PC-9 (cell line): ENCODE data around the gene HDDC3. TPM values are rescaled to one million over a fixed set of nuclear protein-coding genes. Genes with fewer than 3 reads are reported as not detected.
"Not testable (repeated sequence)": the region's sequence is repeated elsewhere in the genome, so short reads cannot be mapped to it uniquely, and the experiment has no call there.

Experiments used
- BruUV-seq: library from RNA; stranded (reverse); fragments of 400-500 nt; replicated peaks from 2 replicates; lab custom pipeline; 2021; lab: Mats Ljungman, UMichigan
- CTCF ChIA-PET: fragments of 300-600 bp; sonication (Branson Sonifier 250); formaldehyde crosslinking; loops from one replicate; lab custom pipeline; 2022; ENCODE audit warnings: antibody characterized with exemption; lab: Charles Lee
- POLR2A ChIA-PET: fragments of 300-600 bp; sonication (Branson Sonifier 250); formaldehyde crosslinking; loops from one replicate; lab custom pipeline; 2022; ENCODE audit warnings: antibody characterized with exemption; ENCODE audit not compliant: unreplicated experiment; lab: Charles Lee
- DNase-seq, 2 experiments: peaks; one replicate each; pipeline versions ENCODE4 v3.0.0 to v3.0.0-alpha.2; 2015 to 2022; ENCODE audit warnings: mixed read lengths in 1 of 2
- H2AFZ ChIP-seq: fragments of 200-600 bp; sonication (generic); 2 replicates; pipeline ENCODE4 v1.8.1; 2017; ENCODE audit warnings: antibody characterized with exemption
- H3F3A ChIP-seq: fragments of 200-600 bp; sonication (generic); 2 replicates; pipeline ENCODE4 v1.8.1; 2017; ENCODE audit warnings: antibody characterized with exemption, mild to moderate bottlenecking, low read depth; ENCODE audit not compliant: insufficient read depth
- H3K27ac ChIP-seq: fragments of 200-600 bp; sonication (generic); 2 replicates; pipeline ENCODE4 v1.6.1; 2016; ENCODE audit warnings: mixed run types
- H3K27me3 ChIP-seq: fragments of 200-600 bp; sonication (generic); 2 replicates; pipeline ENCODE4 v1.6.1; 2016; ENCODE audit warnings: low read depth, mixed run types; ENCODE audit not compliant: insufficient read depth
- H3K36me3 ChIP-seq: fragments of 200-600 bp; sonication (generic); 2 replicates; pipeline ENCODE4 v1.6.1; 2016; ENCODE audit warnings: low read depth, mixed run types
- H3K4me1 ChIP-seq: fragments of 200-600 bp; sonication (generic); replicated peaks from 2 replicates; pipeline ENCODE4 v1.6.1; 2016; ENCODE audit warnings: mixed run types; ENCODE audit not compliant: insufficient read depth
- H3K4me2 ChIP-seq: fragments of 200-600 bp; sonication (generic); 2 replicates; pipeline ENCODE4 v1.6.1; 2017; ENCODE audit warnings: mixed run types
- H3K4me3 ChIP-seq: fragments of 200-600 bp; sonication (generic); 2 replicates; pipeline ENCODE4 v1.6.1; 2016; ENCODE audit warnings: mixed run types
- H3K79me2 ChIP-seq: fragments of 200-600 bp; sonication (generic); 2 replicates; pipeline ENCODE4 v1.6.1; 2017; ENCODE audit warnings: low read depth, mixed run types
- H3K9me2 ChIP-seq: fragments of 200-600 bp; sonication (generic); 2 replicates; pipeline ENCODE4 v1.8.1; 2017; ENCODE audit warnings: mild to moderate bottlenecking; ENCODE audit not compliant: insufficient read depth
- H3K9me3 ChIP-seq: fragments of 200-600 bp; sonication (generic); 2 replicates; pipeline ENCODE4 v1.8.1; 2016; ENCODE audit warnings: low read depth; ENCODE audit not compliant: insufficient read depth
- H4K20me1 ChIP-seq: fragments of 200-600 bp; sonication (generic); 2 replicates; pipeline ENCODE4 v1.8.1; 2017; ENCODE audit not compliant: insufficient read depth
- EZH2 ChIP-seq: fragments of 200-600 bp; sonication (generic); IDR thresholded peaks from 2 replicates; pipeline ENCODE4 v1.8.0; 2017; ENCODE audit warnings: antibody characterized with exemption, low read depth
- intact Hi-C: fragments of 100-400 bp; cut with micrococcal nuclease; formaldehyde crosslinking; loops from one replicate; pipeline ENCODE4 v1.10.0; 2022; ENCODE audit not compliant: unreplicated experiment
- total RNA-seq: library from RNA; stranded (reverse); gene quantifications from 2 replicates; pipeline ENCODE4 v1.2.3, GENCODE V29; 2021
- TF ChIP-seq, protein P1 (sequence below): fragments of 200-600 bp; sonication (generic); conservative IDR thresholded peaks from 2 replicates; pipeline ENCODE4 v1.6.1; 2017; ENCODE audit warnings: mixed run types, antibody characterized with exemption, mild to moderate bottlenecking, moderate library complexity

Gene HDDC3
- total RNA-seq, 1 experiment from 2014 or later = 18.1 TPM

DNA sequence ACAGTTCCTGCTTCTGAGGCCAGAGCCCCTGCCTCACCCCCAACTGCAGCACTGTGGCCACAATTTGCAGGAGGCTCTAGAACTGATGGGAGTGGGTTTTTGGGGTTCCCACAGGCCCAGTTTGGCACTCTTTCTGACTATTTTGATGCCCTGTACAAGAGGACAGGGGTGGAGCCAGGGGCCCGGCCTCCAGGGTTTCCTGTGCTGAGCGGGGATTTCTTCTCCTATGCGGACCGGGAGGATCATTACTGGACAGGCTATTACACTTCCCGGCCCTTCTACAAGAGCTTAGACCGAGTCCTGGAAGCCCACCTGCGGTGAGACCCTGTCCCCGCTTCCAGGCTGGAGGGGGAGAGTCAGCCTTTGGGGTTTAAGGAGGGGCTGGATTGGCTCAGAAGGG is 22.4 kb downstream of the HDDC3 start:
- TF ChIP-seq EZH2 = no peak
- TF ChIP-seq, protein P1, sequence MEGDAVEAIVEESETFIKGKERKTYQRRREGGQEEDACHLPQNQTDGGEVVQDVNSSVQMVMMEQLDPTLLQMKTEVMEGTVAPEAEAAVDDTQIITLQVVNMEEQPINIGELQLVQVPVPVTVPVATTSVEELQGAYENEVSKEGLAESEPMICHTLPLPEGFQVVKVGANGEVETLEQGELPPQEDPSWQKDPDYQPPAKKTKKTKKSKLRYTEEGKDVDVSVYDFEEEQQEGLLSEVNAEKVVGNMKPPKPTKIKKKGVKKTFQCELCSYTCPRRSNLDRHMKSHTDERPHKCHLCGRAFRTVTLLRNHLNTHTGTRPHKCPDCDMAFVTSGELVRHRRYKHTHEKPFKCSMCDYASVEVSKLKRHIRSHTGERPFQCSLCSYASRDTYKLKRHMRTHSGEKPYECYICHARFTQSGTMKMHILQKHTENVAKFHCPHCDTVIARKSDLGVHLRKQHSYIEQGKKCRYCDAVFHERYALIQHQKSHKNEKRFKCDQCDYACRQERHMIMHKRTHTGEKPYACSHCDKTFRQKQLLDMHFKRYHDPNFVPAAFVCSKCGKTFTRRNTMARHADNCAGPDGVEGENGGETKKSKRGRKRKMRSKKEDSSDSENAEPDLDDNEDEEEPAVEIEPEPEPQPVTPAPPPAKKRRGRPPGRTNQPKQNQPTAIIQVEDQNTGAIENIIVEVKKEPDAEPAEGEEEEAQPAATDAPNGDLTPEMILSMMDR = no peak
- Histone ChIP-seq H3K9me2 (no peaks in the 10 kb centered on the region), H3F3A (peaks cover 6% of the 10 kb centered on the region; the same call in 1 of the 2 replicates), H3K9me3 (no peaks in the 10 kb centered on the region), H2AFZ (no peak overlapping the region), H3K4me1 (no peaks in the 10 kb centered on the region), H3K36me3 (no peaks in the 10 kb centered on the region), H4K20me1 (no peaks in the 10 kb centered on the region), H3K27ac (no peak overlapping the region), H3K27me3 (no peaks in the 10 kb centered on the region), H3K4me2 (no peak overlapping the region), H3K4me3 (no peak overlapping the region), H3K79me2 (no peaks in the 10 kb centered on the region)
- intact Hi-C loops = no loop called here
- BruUV-seq = no TSS peak
- POLR2A ChIA-PET = no interaction called here
- no peak for DNase-seq
- CTCF ChIA-PET = interaction anchor here (0.6 kb wide), 1 partner anchor 9 kb away, joined by 7 read pairs; no protein-coding TSS in a partner anchor

DNA sequence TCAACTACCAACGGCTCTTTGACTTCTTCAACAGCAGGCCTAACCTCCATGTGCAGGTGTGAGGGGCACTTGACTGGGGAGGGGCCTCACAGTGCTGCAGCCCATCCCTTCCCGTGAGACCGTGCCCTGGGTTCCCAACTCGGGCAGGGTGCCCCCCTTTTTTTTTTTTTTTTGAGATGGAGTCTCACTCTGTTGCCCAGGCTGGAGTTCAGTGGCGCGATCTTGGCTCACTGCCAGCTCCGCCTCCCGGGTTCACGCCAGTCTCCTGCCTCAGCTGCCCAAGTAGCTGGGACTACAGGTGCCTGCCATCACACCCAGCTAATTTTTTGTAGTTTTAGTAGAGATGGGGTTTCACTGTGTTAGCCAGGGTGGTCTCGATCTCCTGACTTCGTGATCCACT is 22.9 kb downstream of the HDDC3 start:
- H2AFZ ChIP-seq, H4K20me1 ChIP-seq, BruUV-seq, H3K27me3 ChIP-seq, H3F3A ChIP-seq, H3K36me3 ChIP-seq, H3K4me1 ChIP-seq, DNase-seq, H3K4me3 ChIP-seq, H3K4me2 ChIP-seq, H3K9me3 ChIP-seq, intact Hi-C loops, H3K79me2 ChIP-seq, H3K27ac ChIP-seq, H3K9me2 ChIP-seq, POLR2A ChIA-PET: not testable (repeated sequence)
- CTCF ChIA-PET = interaction anchor here (0.6 kb wide), 1 partner anchor 9 kb away, joined by 7 read pairs; no protein-coding TSS in a partner anchor

DNA sequence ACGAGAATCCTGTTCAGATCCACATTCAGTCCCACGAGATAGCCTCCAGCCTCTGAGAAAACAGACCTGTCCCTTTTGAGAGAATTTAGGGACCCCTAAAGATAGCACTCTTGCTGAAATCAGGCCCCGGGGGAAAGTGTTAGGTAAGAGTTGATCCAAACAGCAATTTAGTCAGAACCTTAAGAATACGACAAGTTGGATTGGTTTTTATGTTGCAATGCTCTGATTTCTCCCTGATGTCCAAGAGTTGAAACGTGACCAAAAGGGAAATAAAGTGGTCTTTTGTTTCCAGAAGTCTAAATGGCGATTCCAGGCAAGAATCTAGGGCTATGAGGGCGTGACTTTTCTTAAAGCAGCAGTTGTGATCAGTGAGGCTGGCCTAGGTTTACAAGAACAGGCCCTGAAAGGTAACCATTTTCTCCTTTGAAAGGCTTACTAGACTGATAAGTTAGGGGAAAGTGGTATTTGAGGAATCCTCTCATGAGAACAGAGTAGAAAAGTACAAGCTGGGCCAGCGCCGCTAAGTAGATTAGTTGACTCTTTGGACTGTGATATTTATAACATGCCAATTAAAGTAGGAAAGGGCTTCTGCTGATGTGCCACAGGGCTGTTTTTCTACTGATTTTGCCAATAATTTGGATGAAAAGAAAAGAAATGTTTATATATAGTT is 24.4 kb downstream of the HDDC3 start:
- Histone ChIP-seq H3K4me1 (peaks cover 9% of the 10 kb centered on the region), H3K9me2 (no peaks in the 10 kb centered on the region), H3K27me3 (no peaks in the 10 kb centered on the region), H3F3A (peaks cover 14% of the 10 kb centered on the region; the same call in 1 of the 2 replicates), H2AFZ (no peak overlapping the region), H3K4me3 (no peak overlapping the region), H3K27ac (no peak overlapping the region), H3K4me2 (no peak overlapping the region), H3K36me3 (no peaks in the 10 kb centered on the region), H3K79me2 (no peaks in the 10 kb centered on the region), H3K9me3 (no peaks in the 10 kb centered on the region), H4K20me1 (no peaks in the 10 kb centered on the region)
- no TSS peak for BruUV-seq
- ChIA-PET POLR2A (no interaction called here), CTCF (no interaction called here)
- DNase-seq = no peak
- TF ChIP-seq EZH2 = no peak
- TF ChIP-seq, protein P1 = no peak
- intact Hi-C loops = no loop called here
